ENCODE measurements around the gene FOXD4L4.
"Not testable (repeated sequence)": the region's sequence is repeated elsewhere in the genome, so short reads cannot be mapped to it uniquely, and the experiment has no call there.

The FOXD4L4 gene

GRCh38 chr9:65737096-65737564 lies at the start of gene FOXD4L4:
Gene FOXD4L4, plus strand, starts transcription at chr9:65737146. Its CDS starts 0 bp downstream, at chr9:65737146.
- not testable (repeated sequence) for TF ChIP-seq USF1 (IDR thresholded peaks at IDR 0.05); TCF12 (IDR thresholded peaks at IDR 0.05; ENCODE audit: low read depth); TAF1 (IDR thresholded peaks at IDR 0.05; ENCODE audit: low read depth)

All from Ishikawa (cell line).